Rectal smooth muscle tissue (tissue), 1 donor: ENCODE data around the gene SLC14A1.

Experiments
- H3K27ac ChIP-seq: one replicate; pipeline ENCODE4 v1.7.0; 2013; ENCODE audit warnings: low read depth, low read length, inconsistent platforms
- H3K27me3 ChIP-seq: one replicate; pipeline ENCODE4 v1.7.0; 2013; ENCODE audit warnings: low read length; ENCODE audit not compliant: control insufficient read depth, insufficient read depth
- H3K36me3 ChIP-seq: one replicate; pipeline ENCODE4 v1.7.0; 2013; ENCODE audit warnings: low read length; ENCODE audit not compliant: control insufficient read depth, insufficient read depth
- H3K4me1 ChIP-seq: one replicate; pipeline ENCODE4 v1.7.0; 2013; ENCODE audit warnings: low read length; ENCODE audit not compliant: control insufficient read depth, insufficient read depth
- H3K4me3 ChIP-seq: one replicate; pipeline ENCODE4 v1.7.0; 2013; ENCODE audit warnings: low read length
- H3K9ac ChIP-seq: one replicate; pipeline ENCODE4 v1.7.0; 2013; ENCODE audit warnings: low read length

SLC14A1 gene

DNA sequence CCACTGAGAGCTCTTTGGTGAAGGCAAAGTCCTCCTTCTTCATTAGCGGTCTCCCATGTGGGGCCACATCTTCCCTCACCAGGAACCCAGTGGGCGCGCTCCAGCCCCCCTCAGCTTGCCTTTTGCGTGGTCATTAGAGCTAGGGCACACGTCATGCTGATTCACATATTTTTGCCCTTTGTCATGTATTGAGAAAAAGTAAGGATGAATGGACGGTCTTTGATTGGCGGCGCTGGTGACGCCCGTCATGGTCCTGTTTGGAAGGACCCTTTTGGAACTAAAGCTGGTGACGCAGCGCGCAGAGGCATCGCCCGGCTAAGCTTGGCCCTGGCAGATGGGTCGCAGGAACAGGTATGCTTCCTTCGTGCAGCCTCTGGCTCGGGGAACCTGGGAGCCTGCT, 3.1 kb downstream of the SLC14A1 start:
- Histone ChIP-seq H3K36me3 (no peaks in the 10 kb centered on the region), H3K9ac (no peak overlapping the region), H3K27ac (no peak overlapping the region), H3K4me3 (no peak overlapping the region), H3K27me3 (no peaks in the 10 kb centered on the region), H3K4me1 (no peaks in the 10 kb centered on the region)

DNA sequence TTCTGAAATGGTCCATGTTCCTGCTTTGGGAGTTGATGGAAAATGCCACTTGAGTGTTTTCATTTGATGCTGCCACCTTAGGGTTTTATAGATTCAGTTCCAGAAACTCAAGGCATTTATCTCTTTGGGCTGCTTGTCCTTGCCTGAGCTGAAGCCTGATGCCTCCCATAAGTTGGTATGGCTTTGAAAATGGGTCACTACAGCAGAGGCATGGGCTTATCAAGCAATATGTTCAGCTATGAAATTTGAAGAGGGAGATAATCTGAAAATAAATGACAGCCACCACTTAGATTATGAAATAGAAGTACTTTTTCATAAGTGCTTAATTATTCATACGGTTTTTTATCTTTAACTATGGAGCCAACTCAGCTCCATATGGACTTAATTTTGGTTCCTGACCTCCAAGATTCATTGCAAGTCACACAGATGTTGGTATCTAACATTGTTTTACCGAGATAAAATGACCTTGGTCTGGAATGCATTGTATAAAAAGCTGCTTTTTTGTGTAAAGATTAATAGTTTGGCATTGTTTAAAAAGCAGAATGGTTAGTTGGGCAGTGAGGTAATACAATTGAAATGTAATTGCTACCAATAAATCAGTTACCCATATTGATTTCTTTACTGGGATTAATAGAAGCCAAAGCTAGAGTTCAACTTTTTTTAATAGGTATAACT, 4.5 kb downstream of the SLC14A1 start:
- Histone ChIP-seq H3K4me1 (no peaks in the 10 kb centered on the region), H3K36me3 (no peaks in the 10 kb centered on the region), H3K9ac (no peak overlapping the region), H3K27ac (no peak overlapping the region), H3K4me3 (no peak overlapping the region), H3K27me3 (no peaks in the 10 kb centered on the region)

DNA sequence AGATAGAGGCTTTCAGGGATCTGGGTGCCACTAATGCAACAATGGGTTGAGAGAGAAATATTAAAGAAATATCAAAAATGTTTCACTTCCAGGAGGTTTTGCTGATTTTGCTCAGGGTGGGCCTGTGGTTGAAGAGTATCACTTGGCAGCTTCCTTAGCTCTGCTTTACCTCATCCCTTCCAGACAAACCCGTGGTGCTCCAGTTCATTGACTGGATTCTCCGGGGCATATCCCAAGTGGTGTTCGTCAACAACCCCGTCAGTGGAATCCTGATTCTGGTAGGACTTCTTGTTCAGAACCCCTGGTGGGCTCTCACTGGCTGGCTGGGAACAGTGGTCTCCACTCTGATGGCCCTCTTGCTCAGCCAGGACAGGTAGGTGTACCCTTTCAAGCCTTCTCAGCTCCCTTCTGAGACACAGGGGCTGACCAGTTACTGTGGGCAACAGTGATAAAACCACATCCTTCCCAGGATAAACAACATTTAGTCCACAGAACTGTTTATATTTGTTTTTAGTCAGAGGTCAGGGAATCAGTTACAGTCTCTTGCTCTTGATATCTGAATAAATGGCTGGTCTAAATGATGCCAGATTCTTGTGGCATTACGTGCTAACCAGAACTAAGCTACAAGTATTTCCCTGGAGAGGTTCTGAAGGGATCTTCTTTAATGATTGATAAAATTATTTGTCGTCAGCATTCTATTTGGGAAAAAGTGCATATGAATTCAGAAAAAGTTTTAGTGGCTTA, 7.0 kb downstream of the SLC14A1 start:
- no peak overlapping the region for H3K4me3 ChIP-seq
- H3K4me1 ChIP-seq: no peaks in the 10 kb centered on the region
- H3K36me3 ChIP-seq: no peaks in the 10 kb centered on the region
- no peak overlapping the region for H3K27ac ChIP-seq
- no peak overlapping the region for H3K9ac ChIP-seq
- H3K27me3 ChIP-seq: no peaks in the 10 kb centered on the region

DNA sequence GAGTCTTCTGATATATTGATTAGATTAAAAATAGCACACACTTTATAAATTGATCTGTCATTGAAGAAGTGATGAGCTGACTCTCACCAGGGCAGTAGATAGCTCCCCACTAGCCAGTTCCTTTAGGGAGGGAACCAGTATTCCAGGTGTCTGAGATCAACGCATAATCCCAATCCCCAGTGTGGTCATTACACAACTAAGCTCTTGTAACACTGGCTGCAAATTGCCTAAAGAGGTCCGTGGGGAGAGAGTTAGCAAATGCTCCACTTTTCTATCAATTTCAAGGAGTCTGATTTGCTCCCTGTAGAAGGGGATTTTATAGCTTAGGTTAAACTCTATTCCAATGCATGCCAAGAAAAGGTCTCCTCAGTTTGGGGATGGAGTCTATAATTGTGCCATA, 7.7 kb downstream of the SLC14A1 start:
- no peaks in the 10 kb centered on the region for H3K27me3 ChIP-seq
- H3K27ac ChIP-seq: no peak overlapping the region
- no peak overlapping the region for H3K4me3 ChIP-seq
- no peaks in the 10 kb centered on the region for H3K36me3 ChIP-seq
- H3K9ac ChIP-seq: no peak overlapping the region
- H3K4me1 ChIP-seq: no peaks in the 10 kb centered on the region

DNA sequence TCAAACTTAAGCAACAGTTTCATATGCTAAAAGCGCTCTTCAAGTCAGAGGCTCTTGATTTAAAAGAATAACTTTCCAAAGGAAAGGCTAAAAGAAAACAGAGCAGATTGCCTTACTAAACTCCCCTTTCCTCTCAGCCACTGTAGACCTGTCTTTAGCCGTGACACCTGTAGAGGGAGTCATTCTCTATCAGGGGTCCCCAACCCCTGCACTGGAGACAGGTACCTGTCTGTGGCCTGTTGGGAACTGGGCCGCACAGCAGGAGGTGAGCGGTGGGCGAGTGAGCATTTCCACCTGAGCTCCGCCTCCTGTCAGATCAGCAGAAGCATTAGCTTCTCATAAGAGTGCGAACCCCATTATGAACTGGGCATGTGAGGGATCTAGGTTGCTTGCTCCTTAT, 9.6 kb downstream of the SLC14A1 start:
- H3K36me3 ChIP-seq: no peaks in the 10 kb centered on the region
- no peak overlapping the region for H3K4me3 ChIP-seq
- no peak overlapping the region for H3K9ac ChIP-seq
- no peaks in the 10 kb centered on the region for H3K27me3 ChIP-seq
- no peaks in the 10 kb centered on the region for H3K4me1 ChIP-seq
- no peak overlapping the region for H3K27ac ChIP-seq

DNA sequence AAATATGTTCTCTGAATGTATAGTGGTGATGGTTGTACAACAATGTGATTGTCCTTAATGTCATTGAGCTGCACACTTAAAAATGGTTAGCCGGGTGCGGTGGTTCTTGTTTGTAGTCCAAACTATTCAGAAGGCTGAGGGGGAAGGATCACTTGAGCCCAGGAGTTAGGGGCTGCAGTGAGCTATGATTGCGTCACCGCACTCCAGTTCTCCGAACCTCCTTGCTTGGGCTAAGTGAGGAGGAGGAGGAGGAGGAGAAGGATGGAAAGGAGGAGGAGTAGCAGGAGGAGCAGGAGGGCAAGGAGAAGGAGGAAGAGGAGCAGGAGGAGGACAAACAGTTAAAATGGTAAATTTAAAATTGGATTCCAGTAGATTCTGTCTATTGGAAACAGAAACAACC, 10.5 kb downstream of the SLC14A1 start:
- H3K4me1 ChIP-seq: no peaks in the 10 kb centered on the region
- no peak overlapping the region for H3K9ac ChIP-seq
- H3K36me3 ChIP-seq: no peaks in the 10 kb centered on the region
- no peak overlapping the region for H3K27ac ChIP-seq
- H3K4me3 ChIP-seq: no peak overlapping the region
- H3K27me3 ChIP-seq: no peaks in the 10 kb centered on the region

DNA sequence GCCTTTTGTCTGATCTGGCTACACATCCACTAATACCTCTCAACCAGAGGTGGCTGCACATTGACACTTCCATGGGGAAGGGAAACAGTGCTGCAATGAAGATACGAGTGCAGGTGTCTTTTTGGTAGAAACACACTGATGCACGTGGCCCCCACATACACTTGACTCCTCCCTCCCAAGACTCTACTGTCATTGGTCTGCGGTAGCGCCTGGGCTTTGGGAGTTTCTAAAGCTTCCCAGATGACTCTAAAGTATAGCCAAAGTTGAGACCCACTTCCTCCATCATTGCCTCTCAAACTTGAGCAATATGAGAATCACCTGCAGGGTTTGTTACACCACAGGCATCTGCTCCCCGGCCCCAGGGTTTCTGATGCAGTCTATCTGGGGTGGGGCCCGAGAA, 11.0 kb downstream of the SLC14A1 start:
- H3K27ac ChIP-seq: no peak overlapping the region
- H3K4me3 ChIP-seq: no peak overlapping the region
- no peak overlapping the region for H3K9ac ChIP-seq
- H3K27me3 ChIP-seq: no peaks in the 10 kb centered on the region
- no peaks in the 10 kb centered on the region for H3K4me1 ChIP-seq
- no peaks in the 10 kb centered on the region for H3K36me3 ChIP-seq

DNA sequence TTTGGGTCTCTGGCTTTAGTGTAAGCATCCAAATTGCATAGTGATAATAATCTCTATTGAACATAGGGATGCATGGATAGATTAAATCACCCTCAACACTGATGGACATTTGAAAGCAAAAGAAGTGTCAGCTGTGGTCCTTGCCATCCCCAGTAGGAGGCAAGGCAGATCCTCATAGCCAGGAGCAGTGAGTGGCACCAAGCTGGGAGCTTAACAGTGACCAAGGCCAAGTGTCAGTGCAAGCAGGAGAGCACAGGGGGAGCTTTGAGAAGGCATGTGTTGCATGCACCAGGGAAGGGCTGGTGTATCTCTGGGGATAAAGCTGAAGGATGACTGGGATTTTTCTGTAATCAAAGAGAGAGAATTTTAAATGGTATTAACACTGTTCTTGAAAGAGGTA, 14.7 kb downstream of the SLC14A1 start:
- Histone ChIP-seq H3K9ac (no peak overlapping the region), H3K27me3 (no peaks in the 10 kb centered on the region), H3K27ac (no peak overlapping the region), H3K4me3 (no peak overlapping the region), H3K36me3 (no peaks in the 10 kb centered on the region), H3K4me1 (no peaks in the 10 kb centered on the region)

DNA sequence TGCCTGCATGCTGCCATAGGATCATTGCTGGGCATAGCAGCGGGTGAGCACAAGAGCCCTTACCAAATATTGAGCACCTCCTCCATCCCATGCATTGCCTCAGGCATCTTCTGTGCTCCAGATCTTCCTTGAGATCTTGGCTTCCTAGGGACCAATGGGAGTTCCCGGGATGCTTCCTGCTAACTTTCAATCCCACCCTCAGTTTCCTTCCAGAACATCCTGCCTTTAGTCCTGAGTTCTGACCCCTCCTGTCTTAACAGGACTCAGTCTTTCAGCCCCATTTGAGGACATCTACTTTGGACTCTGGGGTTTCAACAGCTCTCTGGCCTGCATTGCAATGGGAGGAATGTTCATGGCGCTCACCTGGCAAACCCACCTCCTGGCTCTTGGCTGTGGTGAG, 15.3 kb downstream of the SLC14A1 start:
- no peaks in the 10 kb centered on the region for H3K4me1 ChIP-seq
- H3K9ac ChIP-seq: no peak overlapping the region
- H3K36me3 ChIP-seq: no peaks in the 10 kb centered on the region
- no peak overlapping the region for H3K4me3 ChIP-seq
- no peak overlapping the region for H3K27ac ChIP-seq
- H3K27me3 ChIP-seq: no peaks in the 10 kb centered on the region

DNA sequence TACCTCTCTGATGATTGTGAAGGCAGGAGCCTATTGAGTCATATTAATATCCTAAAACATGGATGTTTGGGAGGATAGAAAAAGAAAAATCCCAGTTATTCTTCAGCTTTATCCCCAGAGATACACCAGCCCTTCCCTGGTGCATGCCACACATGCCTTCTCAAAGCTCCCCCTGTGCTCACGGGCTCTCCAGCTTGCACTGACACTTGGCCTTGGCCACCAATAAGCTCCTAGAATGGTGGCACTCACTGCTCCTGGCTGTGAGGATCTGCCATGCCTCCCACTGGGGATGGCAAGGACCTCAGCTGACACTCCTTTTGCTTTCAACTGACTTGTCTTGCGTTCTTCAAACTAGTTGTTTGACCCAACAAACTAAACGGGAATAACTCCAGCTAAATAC, 15.9 kb downstream of the SLC14A1 start:
- H3K27ac ChIP-seq: no peak overlapping the region
- H3K4me1 ChIP-seq: no peaks in the 10 kb centered on the region
- no peaks in the 10 kb centered on the region for H3K36me3 ChIP-seq
- H3K4me3 ChIP-seq: no peak overlapping the region
- H3K27me3 ChIP-seq: no peaks in the 10 kb centered on the region
- no peak overlapping the region for H3K9ac ChIP-seq

DNA sequence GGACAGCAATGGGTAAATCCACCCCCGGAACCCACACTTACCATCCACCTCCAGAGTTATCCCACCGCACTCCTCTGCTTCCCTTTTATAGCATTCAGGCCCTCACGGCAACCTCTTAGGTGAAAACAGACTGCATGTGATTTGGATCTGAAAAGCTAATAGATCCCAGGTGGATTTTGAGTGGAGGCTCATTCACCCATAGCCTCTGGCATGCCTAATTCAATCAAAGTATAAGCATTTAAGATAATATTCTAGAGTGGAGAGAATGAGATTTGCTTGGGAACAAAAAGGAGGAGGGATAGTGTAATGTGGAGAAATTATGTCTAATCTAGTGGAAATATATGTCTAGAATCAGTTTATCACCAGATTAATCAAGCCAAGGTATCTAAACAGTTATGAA, 17.1 kb downstream of the SLC14A1 start:
- H3K4me1 ChIP-seq: no peaks in the 10 kb centered on the region
- no peak overlapping the region for H3K27ac ChIP-seq
- no peaks in the 10 kb centered on the region for H3K36me3 ChIP-seq
- H3K9ac ChIP-seq: no peak overlapping the region
- H3K27me3 ChIP-seq: no peaks in the 10 kb centered on the region
- H3K4me3 ChIP-seq: no peak overlapping the region

DNA sequence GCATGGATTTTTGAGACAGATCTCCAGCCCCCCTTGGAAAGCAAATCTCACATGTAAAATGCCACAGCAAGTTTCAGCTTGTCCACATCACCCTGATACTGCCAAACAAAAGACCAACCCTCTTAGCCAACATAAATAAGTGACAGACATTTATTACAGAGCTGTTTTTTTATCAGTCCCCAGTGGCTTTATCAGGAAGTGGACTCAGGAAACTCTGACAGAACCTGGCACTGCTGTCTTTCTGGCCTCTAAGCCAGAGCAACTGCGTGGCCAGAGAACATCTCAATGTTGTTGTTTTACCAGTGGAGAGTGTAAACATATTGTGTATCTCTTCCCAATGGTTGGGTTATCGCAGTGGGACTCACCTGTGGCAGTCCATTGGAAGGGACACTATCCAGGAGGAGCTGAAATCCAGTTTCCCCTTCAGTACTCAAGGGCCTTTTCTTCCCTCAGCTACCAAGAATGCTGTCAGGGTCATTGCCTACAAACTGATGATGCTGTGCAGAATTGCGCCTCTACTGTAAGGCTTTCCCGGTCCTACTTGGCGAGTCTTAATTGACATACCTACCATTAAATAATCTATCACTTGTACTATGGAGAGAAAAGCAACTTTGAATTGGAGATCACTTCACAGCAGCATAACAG, 22.0 kb downstream of the SLC14A1 start:
- Histone ChIP-seq H3K9ac (no peak overlapping the region), H3K27ac (no peak overlapping the region), H3K4me3 (no peak overlapping the region), H3K27me3 (no peaks in the 10 kb centered on the region), H3K4me1 (no peaks in the 10 kb centered on the region), H3K36me3 (no peaks in the 10 kb centered on the region)

DNA sequence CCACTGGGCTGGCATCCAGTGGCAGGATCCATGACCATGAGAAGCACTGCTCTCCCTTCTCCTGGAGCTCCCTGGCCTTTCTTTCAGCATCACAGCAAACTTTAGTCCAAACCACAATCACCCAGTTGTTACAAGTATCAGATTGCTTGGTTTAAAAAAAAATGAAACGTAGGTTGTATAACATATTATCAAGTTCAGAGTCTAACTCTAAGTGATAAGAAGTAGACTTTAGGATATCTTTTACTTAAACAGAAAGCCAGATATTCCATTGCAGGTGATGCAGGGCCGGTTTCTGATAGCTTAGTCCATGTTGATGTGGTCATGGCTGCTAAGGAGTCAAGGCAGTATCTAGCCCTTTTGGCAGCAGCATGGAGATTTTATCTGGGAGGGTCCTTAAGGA, 24.5 kb downstream of the SLC14A1 start:
- no peaks in the 10 kb centered on the region for H3K27me3 ChIP-seq
- H3K36me3 ChIP-seq: no peaks in the 10 kb centered on the region
- H3K4me3 ChIP-seq: no peak overlapping the region
- H3K27ac ChIP-seq: no peak overlapping the region
- H3K9ac ChIP-seq: no peak overlapping the region
- H3K4me1 ChIP-seq: no peaks in the 10 kb centered on the region
